Loucy (cell line): Measurements from ENCODE around the gene QRICH1.

Experiments used
- EZH2phosphoT487 ChIP-seq: fragments of 200-600 bp; IDR thresholded peaks from 2 replicates; pipeline ENCODE4 v1.6.1; 2018; ENCODE audit warnings: antibody characterized with exemption, mild to moderate bottlenecking, moderate library complexity, borderline replicate concordance
- TF ChIP-seq, protein P1 (sequence below): fragments of 200-600 bp; sonication (generic); conservative IDR thresholded peaks from 2 replicates; pipeline ENCODE4 v1.5.1; 2014; ENCODE audit warnings: mild to moderate bottlenecking, antibody characterized with exemption, low read length

DNA sequence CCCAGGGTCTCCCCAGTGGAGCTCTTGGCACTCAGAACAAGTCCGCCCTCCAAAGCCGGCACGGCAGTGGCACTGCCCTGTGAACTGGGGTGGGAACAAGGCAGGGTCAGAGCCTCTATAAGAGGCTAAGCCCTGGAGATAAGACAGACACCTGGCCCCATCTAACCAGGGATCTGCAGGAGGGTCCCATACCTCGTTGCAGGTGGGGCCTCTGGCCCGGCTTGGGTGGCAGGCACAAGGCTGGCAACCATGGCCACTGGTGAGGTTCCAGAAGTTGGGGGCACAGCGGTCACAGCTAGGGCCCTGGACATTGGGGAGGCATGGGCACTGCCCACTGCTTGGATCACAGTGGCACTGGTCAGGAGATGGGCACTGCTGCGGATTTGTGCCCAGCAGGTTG, 30.3 kb upstream of the QRICH1 start:
- TF ChIP-seq, protein P1, sequence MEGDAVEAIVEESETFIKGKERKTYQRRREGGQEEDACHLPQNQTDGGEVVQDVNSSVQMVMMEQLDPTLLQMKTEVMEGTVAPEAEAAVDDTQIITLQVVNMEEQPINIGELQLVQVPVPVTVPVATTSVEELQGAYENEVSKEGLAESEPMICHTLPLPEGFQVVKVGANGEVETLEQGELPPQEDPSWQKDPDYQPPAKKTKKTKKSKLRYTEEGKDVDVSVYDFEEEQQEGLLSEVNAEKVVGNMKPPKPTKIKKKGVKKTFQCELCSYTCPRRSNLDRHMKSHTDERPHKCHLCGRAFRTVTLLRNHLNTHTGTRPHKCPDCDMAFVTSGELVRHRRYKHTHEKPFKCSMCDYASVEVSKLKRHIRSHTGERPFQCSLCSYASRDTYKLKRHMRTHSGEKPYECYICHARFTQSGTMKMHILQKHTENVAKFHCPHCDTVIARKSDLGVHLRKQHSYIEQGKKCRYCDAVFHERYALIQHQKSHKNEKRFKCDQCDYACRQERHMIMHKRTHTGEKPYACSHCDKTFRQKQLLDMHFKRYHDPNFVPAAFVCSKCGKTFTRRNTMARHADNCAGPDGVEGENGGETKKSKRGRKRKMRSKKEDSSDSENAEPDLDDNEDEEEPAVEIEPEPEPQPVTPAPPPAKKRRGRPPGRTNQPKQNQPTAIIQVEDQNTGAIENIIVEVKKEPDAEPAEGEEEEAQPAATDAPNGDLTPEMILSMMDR = no peak
- TF ChIP-seq EZH2phosphoT487 = no peak
